ENCODE data around the gene PSMG3. TPM values are rescaled to one million over a fixed set of nuclear protein-coding genes. Genes with fewer than 3 reads are reported as not detected.

Gene PSMG3
- polyA plus RNA-seq, 1 donor (not counting 4 experiments of a cell fraction or from before 2014, with no cell fraction given), result 49.6 TPM

DNA sequence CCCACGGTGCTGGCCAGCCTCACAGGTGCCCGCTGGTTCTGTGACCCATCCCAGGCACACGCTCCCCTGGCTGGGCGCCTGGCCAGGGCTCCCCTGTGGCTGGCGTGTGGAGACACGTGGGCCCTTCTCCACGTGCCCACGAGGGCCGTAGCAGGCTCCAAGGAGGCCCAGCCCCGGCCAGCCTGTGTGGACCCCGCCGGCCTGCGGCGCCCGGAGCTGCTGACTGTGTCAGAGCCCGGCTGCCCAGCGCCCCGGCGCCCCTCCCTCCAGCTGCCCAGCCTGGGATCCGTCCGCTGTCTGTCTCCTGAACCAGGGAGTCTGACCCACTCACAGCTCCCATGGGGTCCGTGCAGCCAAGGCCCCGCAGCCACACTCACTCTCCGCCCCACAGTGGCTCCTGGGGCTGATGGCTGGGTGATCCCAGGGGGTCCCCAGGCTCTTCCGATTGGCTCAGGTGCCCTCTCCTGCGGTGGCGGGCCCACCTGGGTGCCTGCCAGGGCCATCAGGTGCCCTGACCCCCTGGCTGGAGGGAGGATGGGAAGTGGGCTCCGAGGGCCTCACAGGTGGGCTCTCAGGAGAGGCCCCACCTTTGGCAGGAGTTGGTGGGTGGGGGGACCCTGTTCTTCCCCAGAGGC is 23.4 kb downstream of the PSMG3 start:
- no peak overlapping the region for H2AFZ ChIP-seq (ENCODE audit: control insufficient read depth, low read length)
- dilution Hi-C loops (cut with MboI; ENCODE audit: extremely low pct_ligation_motif_present, low sequenced_read_pairs), result no loop called here
- H3K9me3 ChIP-seq (ENCODE audit: control insufficient read depth, low read depth, low read length), result no peaks in the 10 kb centered on the region
- H3K27ac ChIP-seq (ENCODE audit: control insufficient read depth, insufficient read depth, low read length), result no peak overlapping the region
- no peak overlapping the region for H3K4me2 ChIP-seq (ENCODE audit: control insufficient read depth, extremely low read depth, insufficient read depth, low read depth, low read length)
- H4K20me1 ChIP-seq (ENCODE audit: control insufficient read depth, extremely low read depth, insufficient read depth, low read length), result no peaks in the 10 kb centered on the region
- H3K4me3 ChIP-seq (ENCODE audit: control insufficient read depth in 2 of 3, extremely low read depth in 1 of 3, insufficient read depth in 2 of 3, low read depth in 1 of 3, low read length in 3 of 3), result no peak overlapping the region
- TF ChIP-seq EZH2 (IDR thresholded peaks at IDR 0.05; ENCODE audit: low read length), result no peak
- TF ChIP-seq, protein P1, sequence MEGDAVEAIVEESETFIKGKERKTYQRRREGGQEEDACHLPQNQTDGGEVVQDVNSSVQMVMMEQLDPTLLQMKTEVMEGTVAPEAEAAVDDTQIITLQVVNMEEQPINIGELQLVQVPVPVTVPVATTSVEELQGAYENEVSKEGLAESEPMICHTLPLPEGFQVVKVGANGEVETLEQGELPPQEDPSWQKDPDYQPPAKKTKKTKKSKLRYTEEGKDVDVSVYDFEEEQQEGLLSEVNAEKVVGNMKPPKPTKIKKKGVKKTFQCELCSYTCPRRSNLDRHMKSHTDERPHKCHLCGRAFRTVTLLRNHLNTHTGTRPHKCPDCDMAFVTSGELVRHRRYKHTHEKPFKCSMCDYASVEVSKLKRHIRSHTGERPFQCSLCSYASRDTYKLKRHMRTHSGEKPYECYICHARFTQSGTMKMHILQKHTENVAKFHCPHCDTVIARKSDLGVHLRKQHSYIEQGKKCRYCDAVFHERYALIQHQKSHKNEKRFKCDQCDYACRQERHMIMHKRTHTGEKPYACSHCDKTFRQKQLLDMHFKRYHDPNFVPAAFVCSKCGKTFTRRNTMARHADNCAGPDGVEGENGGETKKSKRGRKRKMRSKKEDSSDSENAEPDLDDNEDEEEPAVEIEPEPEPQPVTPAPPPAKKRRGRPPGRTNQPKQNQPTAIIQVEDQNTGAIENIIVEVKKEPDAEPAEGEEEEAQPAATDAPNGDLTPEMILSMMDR (optimal IDR thresholded peaks at IDR 0.05 in 1 of 3, IDR thresholded peaks at IDR 0.05 in 1 of 3, conservative IDR thresholded peaks at IDR 0.05 in 1 of 3; ENCODE audit: extremely low read depth in 1 of 3, insufficient read depth in 2 of 3, low read length in 3 of 3), result no peak
- H3K79me2 ChIP-seq (ENCODE audit: control insufficient read depth, insufficient read depth, low read length), result no peaks in the 10 kb centered on the region
- H3K27me3 ChIP-seq (ENCODE audit: control insufficient read depth, extremely low read depth, insufficient read depth, low read length), result no peaks in the 10 kb centered on the region
- no peak for FAIRE-seq
- H3K9ac ChIP-seq (ENCODE audit: control insufficient read depth, extremely low read depth, insufficient read depth, low read length), result no peak overlapping the region
- H3K9me1 ChIP-seq (ENCODE audit: control insufficient read depth, extremely low read depth, insufficient read depth, low read length), result no peaks in the 10 kb centered on the region
- H3K36me3 ChIP-seq (ENCODE audit: control insufficient read depth in 2 of 2, extremely low read depth in 1 of 2, insufficient read depth in 2 of 2, low read length in 2 of 2), result peaks cover 0 to 2% of the 10 kb centered on the region in 2 experiments
- DNase-seq (ENCODE audit: low read depth, low spot score), result no peak
- peaks cover 18% of the 10 kb centered on the region for H3K4me1 ChIP-seq (ENCODE audit: control insufficient read depth, extremely low read depth, insufficient read depth, low read length)

DNA sequence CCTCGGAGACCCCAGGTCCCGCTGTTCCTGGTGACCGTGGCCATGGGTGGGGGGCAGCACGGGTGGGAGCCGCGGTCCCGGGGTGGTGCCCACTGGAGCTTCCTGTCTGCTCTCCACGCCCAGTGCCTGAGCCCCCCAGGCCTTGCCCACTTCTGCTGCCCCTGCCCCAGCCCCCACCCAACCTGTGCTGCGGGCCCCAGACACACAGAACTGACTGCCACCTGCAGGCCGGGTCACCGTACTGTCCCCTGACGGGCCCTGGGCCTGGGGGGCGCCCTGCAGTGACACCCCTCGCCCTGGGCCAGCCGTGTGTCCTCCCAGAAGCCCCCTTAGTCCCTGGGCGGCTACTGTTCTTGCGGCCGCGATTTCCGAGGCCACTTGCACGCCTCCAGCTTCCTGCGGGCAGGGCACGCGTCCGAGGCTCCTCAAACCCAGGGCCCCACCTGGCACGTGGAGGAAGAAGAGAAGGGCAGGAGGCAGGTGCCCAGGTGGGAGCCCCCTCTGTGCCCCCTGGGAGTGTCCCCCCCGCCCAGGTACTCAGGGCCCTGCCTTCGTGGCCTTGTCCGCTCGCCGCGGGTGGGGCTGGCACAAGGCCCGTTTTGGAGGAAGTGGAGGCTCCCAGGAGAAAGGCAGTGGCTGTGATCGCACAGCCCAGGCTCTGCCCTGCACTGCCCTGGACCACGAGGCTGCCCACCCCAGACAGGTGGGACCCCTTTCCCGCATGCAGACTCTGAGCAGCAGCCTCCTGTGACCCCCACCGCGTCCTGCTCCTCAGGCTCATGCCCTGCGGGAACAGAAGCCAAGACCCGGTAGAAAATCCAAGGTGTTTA is 24.2 kb downstream of the PSMG3 start:
- dilution Hi-C loops (cut with MboI; ENCODE audit: extremely low pct_ligation_motif_present, low sequenced_read_pairs), result no loop called here
- H3K4me2 ChIP-seq (ENCODE audit: control insufficient read depth, extremely low read depth, insufficient read depth, low read depth, low read length), result no peak overlapping the region
- peaks cover 0 to 6% of the 10 kb centered on the region in 2 experiments for H3K36me3 ChIP-seq (ENCODE audit: control insufficient read depth in 2 of 2, extremely low read depth in 1 of 2, insufficient read depth in 2 of 2, low read length in 2 of 2)
- H3K79me2 ChIP-seq (ENCODE audit: control insufficient read depth, insufficient read depth, low read length), result no peaks in the 10 kb centered on the region
- H3K27ac ChIP-seq (ENCODE audit: control insufficient read depth, insufficient read depth, low read length), result no peak overlapping the region
- no peaks in the 10 kb centered on the region for H4K20me1 ChIP-seq (ENCODE audit: control insufficient read depth, extremely low read depth, insufficient read depth, low read length)
- no peaks in the 10 kb centered on the region for H3K27me3 ChIP-seq (ENCODE audit: control insufficient read depth, extremely low read depth, insufficient read depth, low read length)
- no peak overlapping the region for H3K9ac ChIP-seq (ENCODE audit: control insufficient read depth, extremely low read depth, insufficient read depth, low read length)
- TF ChIP-seq, protein P1 (optimal IDR thresholded peaks at IDR 0.05 in 1 of 3, IDR thresholded peaks at IDR 0.05 in 1 of 3, conservative IDR thresholded peaks at IDR 0.05 in 1 of 3; ENCODE audit: extremely low read depth in 1 of 3, insufficient read depth in 2 of 3, low read length in 3 of 3), result no peak
- TF ChIP-seq EZH2 (IDR thresholded peaks at IDR 0.05; ENCODE audit: low read length), result no peak
- FAIRE-seq (no peak), DNase-seq (ENCODE audit: low read depth, low spot score) (no peak)
- peaks cover 18% of the 10 kb centered on the region for H3K4me1 ChIP-seq (ENCODE audit: control insufficient read depth, extremely low read depth, insufficient read depth, low read length)
- H3K9me1 ChIP-seq (ENCODE audit: control insufficient read depth, extremely low read depth, insufficient read depth, low read length), result no peaks in the 10 kb centered on the region
- H3K4me3 ChIP-seq (ENCODE audit: control insufficient read depth in 2 of 3, extremely low read depth in 1 of 3, insufficient read depth in 2 of 3, low read depth in 1 of 3, low read length in 3 of 3), result no peak overlapping the region
- H3K9me3 ChIP-seq (ENCODE audit: control insufficient read depth, low read depth, low read length), result no peaks in the 10 kb centered on the region
- H2AFZ ChIP-seq (ENCODE audit: control insufficient read depth, low read length), result no peak overlapping the region
